CD14-positive monocyte (primary cell): ENCODE data around the gene MICALL1. TPM values are rescaled to one million over a fixed set of nuclear protein-coding genes. Genes with fewer than 3 reads are reported as not detected.

Experiments
- DNase-seq, 3 donors: peaks; one replicate each; pipeline ENCODE4 v3.0.0-alpha.2; 2011 to 2022
- H2AFZ ChIP-seq: 2 replicates; pipeline ENCODE4 v1.6.0; 2012; ENCODE audit warnings: mild to moderate bottlenecking, low read depth, low read length, inconsistent platforms; ENCODE audit not compliant: insufficient read depth, poor library complexity, severe bottlenecking
- H3K27ac ChIP-seq, 2 donors: 1 replicate in 1 of 2; 2 replicates in 1 of 2; pipeline ENCODE4 v1.5.1; 2012 to 2013; ENCODE audit warnings: low read length in 2 of 2, control low read depth in 1 of 2, inconsistent platforms in 1 of 2, low read depth in 1 of 2, mild to moderate bottlenecking in 1 of 2
- H3K27me3 ChIP-seq, 2 donors: one replicate each; pipeline versions ENCODE4 v1.6.0 to v1.6.1; 2011 to 2013; ENCODE audit warnings: low read length in 2 of 2; ENCODE audit not compliant: control insufficient read depth in 2 of 2, insufficient read depth in 2 of 2
- H3K36me3 ChIP-seq, 2 donors: replicated peaks in 1 of 2; 1 replicate in 1 of 2; 2 replicates in 1 of 2; pipeline versions ENCODE4 v1.5.1 to v1.6.1; 2012 to 2013; ENCODE audit warnings: low read length in 2 of 2, control low read depth in 1 of 2, inconsistent platforms in 1 of 2, mild to moderate bottlenecking in 1 of 2; ENCODE audit not compliant: insufficient read depth in 2 of 2, control insufficient read depth in 1 of 2
- H3K4me1 ChIP-seq, 2 donors: 1 replicate in 1 of 2; 2 replicates in 1 of 2; pipeline versions ENCODE4 v1.5.1 to v1.6.1; 2012 to 2013; ENCODE audit warnings: low read length in 2 of 2, control low read depth in 1 of 2, inconsistent platforms in 1 of 2, mild to moderate bottlenecking in 1 of 2, moderate library complexity in 1 of 2; ENCODE audit not compliant: insufficient read depth in 2 of 2, control insufficient read depth in 1 of 2
- H3K4me2 ChIP-seq: replicated peaks from 2 replicates; pipeline ENCODE3; 2012; ENCODE audit warnings: low read length, moderate library complexity, mild to moderate bottlenecking; ENCODE audit not compliant: poor library complexity, severe bottlenecking; ENCODE audit errors: extremely low read depth
- H3K4me3 ChIP-seq, 3 experiments: fragments of 200-600 bp in 1 of 3; sonication (generic) in 1 of 3; replicated peaks in 1 of 3; 1 replicate in 2 of 3; 2 replicates in 1 of 3; pipeline ENCODE4 v1.5.1; 2011 to 2013; ENCODE audit warnings: low read length in 3 of 3, mild to moderate bottlenecking in 3 of 3, control low read depth in 2 of 3, low read depth in 2 of 3, inconsistent platforms in 1 of 3, moderate library complexity in 1 of 3
- H3K79me2 ChIP-seq: 2 replicates; pipeline ENCODE4 v1.6.0; 2012; ENCODE audit warnings: mild to moderate bottlenecking, control low read depth, inconsistent platforms, low read length, moderate library complexity; ENCODE audit not compliant: insufficient read depth
- H3K9ac ChIP-seq: 2 replicates; pipeline ENCODE4 v1.6.0; 2017; ENCODE audit warnings: low read length, mild to moderate bottlenecking; ENCODE audit not compliant: insufficient read depth, poor library complexity, severe bottlenecking
- H3K9me3 ChIP-seq, 2 donors: replicated peaks in 1 of 2; 1 replicate in 1 of 2; 2 replicates in 1 of 2; pipeline versions ENCODE4 v1.5.1 to v1.6.1; 2012 to 2013; ENCODE audit warnings: low read length in 2 of 2, control low read depth in 1 of 2; ENCODE audit not compliant: control insufficient read depth in 1 of 2, insufficient read depth in 1 of 2
- H4K20me1 ChIP-seq: 2 replicates; pipeline ENCODE4 v1.6.0; 2012; ENCODE audit warnings: mild to moderate bottlenecking, low read length, control low read depth, moderate library complexity; ENCODE audit not compliant: insufficient read depth
- H3K27ac Mint-ChIP-seq, 7 donors: one replicate each; pipeline ENCODE4 v1.8.0; 2020; ENCODE audit warnings: mild to moderate bottlenecking in 7 of 7, mixed read lengths in 7 of 7, moderate library complexity in 6 of 7, inconsistent platforms in 2 of 7
- H3K27me3 Mint-ChIP-seq, 3 donors: one replicate each; pipeline ENCODE4 v1.8.0; 2021 to 2022; ENCODE audit warnings: low read depth in 3 of 3, mild to moderate bottlenecking in 3 of 3, mixed read lengths in 3 of 3, moderate library complexity in 3 of 3, inconsistent platforms in 1 of 3
- H3K36me3 Mint-ChIP-seq, 2 donors: one replicate each; pipeline ENCODE4 v1.8.0; 2020; ENCODE audit warnings: mixed read lengths in 2 of 2, inconsistent platforms in 1 of 2, mild to moderate bottlenecking in 1 of 2
- H3K4me1 Mint-ChIP-seq: one replicate; pipeline ENCODE4 v1.8.0; 2020; ENCODE audit warnings: mild to moderate bottlenecking, mixed read lengths
- H3K4me3 Mint-ChIP-seq, 2 donors: one replicate each; pipeline ENCODE4 v1.8.0; 2020; ENCODE audit warnings: mild to moderate bottlenecking in 2 of 2, mixed read lengths in 2 of 2, moderate library complexity in 1 of 2
- H3K9me3 Mint-ChIP-seq, 7 donors: one replicate each; pipeline ENCODE4 v1.8.0; 2020 to 2022; ENCODE audit warnings: mixed read lengths in 7 of 7, mild to moderate bottlenecking in 6 of 7, moderate library complexity in 6 of 7, inconsistent platforms in 2 of 7
- CTCF ChIP-seq: fragments of 200-600 bp; IDR thresholded peaks from one replicate; pipeline ENCODE4 v1.8.0; 2022; ENCODE audit warnings: antibody characterized with exemption, mild to moderate bottlenecking
- WGBS: methylation state at CpG from one replicate; pipeline ENCODE4 v1.1.5; 2013; ENCODE audit warnings: missing lambda C conversion rate; ENCODE audit not compliant: insufficient coverage; 5-methylcytosine and 5-hydroxymethylcytosine counted together
- intact Hi-C, 2 donors: fragments of 100-400 bp; cut with micrococcal nuclease; formaldehyde crosslinking; loops; one replicate each; pipeline versions ENCODE4 v1.15.0 to v1.15.1; 2023
- polyA plus RNA-seq, 3 donors: library from polyadenylated mRNA; depleted of rRNA in 1 of 3; unstranded in 2 of 3; stranded (reverse) in 1 of 3; fragments of 300-500 nt in 2 of 3; fragments of >200 nt in 1 of 3; fragmentation: Illumina TruSeq in 2 of 3; gene quantifications; 1 replicate in 2 of 3; 2 replicates in 1 of 3; pipeline ENCODE4 v1.2.3, GENCODE V29; 2012 to 2021

Gene MICALL1
- polyA plus RNA-seq, 3 donors, result 0.51 to 7.0 (median 1.3) TPM

- no peak for TF ChIP-seq CTCF
- H3K9ac ChIP-seq, result no peak overlapping the region
- H3K4me1 ChIP-seq, result no peaks in the 10 kb centered on the region
- no peak overlapping the region for H3K4me3 ChIP-seq
- peaks cover 0 to 1% (median 0%) of the 10 kb centered on the region in 7 donors for H3K9me3 Mint-ChIP-seq
- peaks cover 9% of the 10 kb centered on the region for H3K4me1 Mint-ChIP-seq
- H3K27me3 ChIP-seq, result no peaks in the 10 kb centered on the region
- no peak overlapping the region for H2AFZ ChIP-seq
- H3K27me3 Mint-ChIP-seq, result peaks cover 0 to 2% (median 0%) of the 10 kb centered on the region in 3 donors
- no peak for DNase-seq
- peaks cover 3 to 4% of the 10 kb centered on the region in 2 donors for H3K36me3 Mint-ChIP-seq
- no peaks in the 10 kb centered on the region for H3K9me3 ChIP-seq
- H3K4me3 Mint-ChIP-seq, result no peak overlapping the region
- no peak overlapping the region for H3K27ac Mint-ChIP-seq
- H3K36me3 ChIP-seq, result no peaks in the 10 kb centered on the region
- H3K79me2 ChIP-seq, result no peaks in the 10 kb centered on the region
- WGBS, result 93% methylated on average over 3 of the region's 9 CpGs
- no peaks in the 10 kb centered on the region for H4K20me1 ChIP-seq
- no peak overlapping the region for H3K27ac ChIP-seq
- H3K4me2 ChIP-seq, result no peak overlapping the region
- intact Hi-C loops, result no loop called here
Measured at GRCh38 chr22:37985050-37985585, 79.0 kb downstream of the MICALL1 start.

GRCh38 chr22:37985751-37986281, 79.7 kb downstream of the MICALL1 start:
- intact Hi-C loops, result no loop called here
- H3K9me3 ChIP-seq, result no peaks in the 10 kb centered on the region
- Mint-ChIP-seq H3K36me3 (no peaks in the 10 kb centered on the region), H3K27me3 (peaks cover 0 to 2% (median 0%) of the 10 kb centered on the region in 3 donors), H3K27ac (peak overlapping the region in 1 of 7 donors; percentile 4), H3K9me3 (peaks cover 0 to 1% (median 0%) of the 10 kb centered on the region in 7 donors), H3K4me3 (no peak overlapping the region), H3K4me1 (peaks cover 9% of the 10 kb centered on the region)
- no peak for TF ChIP-seq CTCF
- H3K27ac ChIP-seq, result no peak overlapping the region
- no peaks in the 10 kb centered on the region for H3K79me2 ChIP-seq
- no peak for DNase-seq
- no peak overlapping the region for H2AFZ ChIP-seq
- H4K20me1 ChIP-seq, result no peaks in the 10 kb centered on the region
- H3K4me1 ChIP-seq, result no peaks in the 10 kb centered on the region
- no peak overlapping the region for H3K9ac ChIP-seq
- WGBS, result 88% methylated on average over 21 of the region's 27 CpGs
- H3K4me2 ChIP-seq, result no peak overlapping the region
- H3K27me3 ChIP-seq, result no peaks in the 10 kb centered on the region
- no peaks in the 10 kb centered on the region for H3K36me3 ChIP-seq
- no peak overlapping the region for H3K4me3 ChIP-seq
